Osteoblast (primary cell): ENCODE results near the gene FAM98A. TPM values are rescaled to one million over a fixed set of nuclear protein-coding genes. Genes with fewer than 3 reads are reported as not detected.

Experiments used
- DNase-seq: peaks from one replicate; pipeline ENCODE4 v3.0.0; 2011; ENCODE audit warnings: low spot score, mixed read lengths; ENCODE audit not compliant: insufficient read length; ENCODE audit errors: missing footprints
- H2AFZ ChIP-seq: 2 replicates; pipeline ENCODE4 v1.6.0; 2011; ENCODE audit warnings: mild to moderate bottlenecking, low read length
- H3K27ac ChIP-seq: 2 replicates; pipeline ENCODE4 v1.5.1; 2011; ENCODE audit warnings: mild to moderate bottlenecking, low read depth, low read length, moderate library complexity
- H3K27me3 ChIP-seq: 2 replicates; pipeline ENCODE4 v1.6.0; 2012; ENCODE audit warnings: mild to moderate bottlenecking, control low read depth, inconsistent platforms, low read length, moderate library complexity; ENCODE audit not compliant: insufficient read depth
- H3K36me3 ChIP-seq: 2 replicates; pipeline ENCODE4 v1.5.1; 2011; ENCODE audit warnings: mild to moderate bottlenecking, low read length, control low read depth, moderate library complexity; ENCODE audit not compliant: insufficient read depth
- H3K4me1 ChIP-seq: 2 replicates; pipeline ENCODE4 v1.5.1; 2011; ENCODE audit warnings: mild to moderate bottlenecking, low read length, control low read depth, moderate library complexity; ENCODE audit not compliant: insufficient read depth
- H3K4me2 ChIP-seq: 2 replicates; pipeline ENCODE4 v1.6.0; 2011; ENCODE audit warnings: mild to moderate bottlenecking, low read length; ENCODE audit not compliant: insufficient read depth
- H3K4me3 ChIP-seq: fragments of 200-600 bp; sonication (generic); 3 replicates; pipeline ENCODE4 v1.5.1; 2012; ENCODE audit warnings: mild to moderate bottlenecking, low read length, inconsistent platforms; ENCODE audit not compliant: insufficient read depth
- H3K79me2 ChIP-seq: 2 replicates; pipeline ENCODE4 v1.6.0; 2012; ENCODE audit warnings: mild to moderate bottlenecking, low read length, control low read depth, inconsistent platforms; ENCODE audit not compliant: insufficient read depth
- H3K9me3 ChIP-seq: 2 replicates; pipeline ENCODE4 v1.5.1; 2011; ENCODE audit warnings: low read depth, low read length, control low read depth
- H4K20me1 ChIP-seq: 2 replicates; pipeline ENCODE4 v1.6.0; 2012; ENCODE audit warnings: mild to moderate bottlenecking, low read length, control low read depth; ENCODE audit not compliant: insufficient read depth
- CTCF ChIP-seq: IDR thresholded peaks from 2 replicates; pipeline ENCODE4 v1.5.1; 2011; ENCODE audit warnings: mild to moderate bottlenecking, low read depth, low read length, moderate library complexity; ENCODE audit errors: extremely low read depth
- total RNA-seq: library from RNA; depleted of rRNA; stranded (reverse); fragments of >200 nt; gene quantifications from 2 replicates; pipeline ENCODE4 v1.2.3, GENCODE V29; 2012

Gene FAM98A
- total RNA-seq, 1 donor: 22.8 TPM

- Histone ChIP-seq H3K4me1 (peaks cover 20% of the 10 kb centered on the region), H4K20me1 (peaks cover 19% of the 10 kb centered on the region), H3K27ac (peak overlapping the region; percentile 94), H2AFZ (peak overlapping the region; percentile 97), H3K9me3 (no peaks in the 10 kb centered on the region), H3K4me2 (peak overlapping the region; percentile 90), H3K36me3 (peaks cover 3% of the 10 kb centered on the region), H3K79me2 (peaks cover 41% of the 10 kb centered on the region), H3K4me3 (peak overlapping the region; percentile 98), H3K27me3 (no peaks in the 10 kb centered on the region)
- no peak for DNase-seq
- no peak for TF ChIP-seq CTCF
These were observed 769 bp upstream of the FAM98A start for GRCh38 chr2:33599943-33600192.

- Histone ChIP-seq H3K27me3 (no peaks in the 10 kb centered on the region), H3K4me3 (peak overlapping the region; percentile 98), H3K4me2 (peak overlapping the region; percentile 93), H3K79me2 (peaks cover 51% of the 10 kb centered on the region), H4K20me1 (peaks cover 25% of the 10 kb centered on the region), H3K9me3 (no peaks in the 10 kb centered on the region), H3K4me1 (peaks cover 20% of the 10 kb centered on the region), H3K27ac (peak overlapping the region; percentile 94), H3K36me3 (peaks cover 13% of the 10 kb centered on the region), H2AFZ (peak overlapping the region; percentile 95)
- DNase-seq: peak; percentile 69
- no peak for TF ChIP-seq CTCF
These were observed 431 bp downstream of the FAM98A start for GRCh38 chr2:33598561-33599174.

GRCh38 chr2:33597026-33597425 is 2.1 kb downstream of the FAM98A start:
- Histone ChIP-seq H2AFZ (no peak overlapping the region), H3K4me1 (peaks cover 16% of the 10 kb centered on the region), H3K79me2 (peaks cover 66% of the 10 kb centered on the region), H3K27me3 (no peaks in the 10 kb centered on the region), H3K36me3 (peaks cover 29% of the 10 kb centered on the region), H3K4me3 (peak overlapping the region; percentile 98), H3K9me3 (no peaks in the 10 kb centered on the region), H4K20me1 (peaks cover 25% of the 10 kb centered on the region), H3K4me2 (peak overlapping the region; percentile 93), H3K27ac (peak overlapping the region; percentile 12)
- no peak for TF ChIP-seq CTCF
- no peak for DNase-seq

- Histone ChIP-seq H3K4me1 (peaks cover 16% of the 10 kb centered on the region), H4K20me1 (peaks cover 25% of the 10 kb centered on the region), H3K27ac (no peak overlapping the region), H3K27me3 (no peaks in the 10 kb centered on the region), H3K9me3 (no peaks in the 10 kb centered on the region), H3K79me2 (peaks cover 82% of the 10 kb centered on the region), H3K4me3 (no peak overlapping the region), H3K4me2 (peak overlapping the region; percentile 5), H2AFZ (no peak overlapping the region), H3K36me3 (peaks cover 45% of the 10 kb centered on the region)
- TF ChIP-seq CTCF: no peak
- no peak for DNase-seq
These were observed 3.7 kb downstream of the FAM98A start for GRCh38 chr2:33595385-33595784.
